HEK293T (cell line): Measurements from ENCODE around the gene RNF123.

Experiments used
- ARNT ChIP-seq: fragments of 450-650 bp; IDR thresholded peaks from 2 replicates; pipeline ENCODE4 v1.6.1; 2017; ENCODE audit warnings: mild to moderate bottlenecking
- ELF4 ChIP-seq: fragments of 450-650 bp; IDR thresholded peaks from 2 replicates; pipeline ENCODE4 v1.6.1; 2017; ENCODE audit warnings: antibody characterized with exemption
- FOXK2 ChIP-seq: fragments of 450-650 bp; IDR thresholded peaks from 2 replicates; pipeline ENCODE4 v1.6.1; 2016; ENCODE audit warnings: mild to moderate bottlenecking
- FOXM1 ChIP-seq: fragments of 450-650 bp; IDR thresholded peaks from 2 replicates; pipeline ENCODE4 v1.6.1; 2017; ENCODE audit warnings: mild to moderate bottlenecking, borderline replicate concordance
- HDGF ChIP-seq: fragments of 450-650 bp; IDR thresholded peaks from 2 replicates; pipeline ENCODE4 v1.6.1; 2017; ENCODE audit warnings: antibody characterized with exemption, borderline replicate concordance
- L3MBTL2 ChIP-seq: fragments of 450-650 bp; conservative IDR thresholded peaks from 2 replicates; pipeline ENCODE4 v1.6.1; 2016; ENCODE audit warnings: mild to moderate bottlenecking
- SP1 ChIP-seq: fragments of 450-650 bp; IDR thresholded peaks from 2 replicates; pipeline ENCODE4 v1.6.1; 2017
- SUZ12 ChIP-seq: fragments of 450-650 bp; IDR thresholded peaks from 2 replicates; pipeline ENCODE4 v1.6.1; 2016; ENCODE audit warnings: mild to moderate bottlenecking
- TARDBP ChIP-seq: fragments of 450-650 bp; IDR thresholded peaks from 2 replicates; pipeline ENCODE4 v1.6.1; 2016
- TF ChIP-seq, protein P1 (sequence below): fragments of 450-650 bp; IDR thresholded peaks from 2 replicates; pipeline ENCODE4 v1.6.1; 2016

DNA sequence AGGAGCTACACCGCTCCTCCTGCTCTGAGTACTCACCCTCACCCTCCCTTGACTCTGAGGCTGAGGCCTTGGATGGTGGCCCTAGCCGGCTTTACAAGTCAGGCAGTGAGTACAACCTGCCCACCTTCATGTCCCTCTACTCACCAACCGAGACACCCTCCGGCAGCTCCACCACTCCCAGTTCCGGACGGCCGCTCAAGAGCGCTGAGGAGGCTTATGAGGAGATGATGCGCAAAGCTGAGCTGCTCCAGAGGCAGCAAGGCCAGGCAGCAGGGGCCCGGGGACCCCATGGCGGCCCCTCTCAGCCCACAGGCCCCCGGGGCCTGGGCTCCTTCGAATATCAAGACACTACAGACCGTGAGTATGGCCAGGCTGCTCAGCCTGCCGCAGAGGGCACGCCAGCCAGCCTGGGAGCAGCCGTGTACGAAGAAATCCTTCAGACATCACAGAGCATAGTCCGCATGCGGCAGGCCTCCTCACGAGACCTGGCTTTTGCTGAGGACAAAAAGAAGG is 36.4 kb upstream of the RNF123 start:
- TF ChIP-seq ARNT (no peak), L3MBTL2 (no peak), SP1 (no peak), FOXM1 (no peak), ELF4 (no peak), FOXK2 (no peak), SUZ12 (no peak), TARDBP (no peak), HDGF (no peak)
- TF ChIP-seq, protein P1, sequence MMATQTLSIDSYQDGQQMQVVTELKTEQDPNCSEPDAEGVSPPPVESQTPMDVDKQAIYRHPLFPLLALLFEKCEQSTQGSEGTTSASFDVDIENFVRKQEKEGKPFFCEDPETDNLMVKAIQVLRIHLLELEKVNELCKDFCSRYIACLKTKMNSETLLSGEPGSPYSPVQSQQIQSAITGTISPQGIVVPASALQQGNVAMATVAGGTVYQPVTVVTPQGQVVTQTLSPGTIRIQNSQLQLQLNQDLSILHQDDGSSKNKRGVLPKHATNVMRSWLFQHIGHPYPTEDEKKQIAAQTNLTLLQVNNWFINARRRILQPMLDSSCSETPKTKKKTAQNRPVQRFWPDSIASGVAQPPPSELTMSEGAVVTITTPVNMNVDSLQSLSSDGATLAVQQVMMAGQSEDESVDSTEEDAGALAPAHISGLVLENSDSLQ = no peak
